HG03354 (cell line): ENCODE measurements around the gene NPTN.
"Not testable (repeated sequence)": the region's sequence is repeated elsewhere in the genome, so short reads cannot be mapped to it uniquely, and the experiment has no call there.

Experiments used
- ATAC-seq: cut with Tn5 transposase; IDR thresholded peaks from one replicate; pipeline ENCODE4 v1.9.1; 2021; ENCODE audit warnings: mild to moderate bottlenecking; ENCODE audit not compliant: unreplicated experiment, poor library complexity, severe bottlenecking

Gene NPTN

DNA sequence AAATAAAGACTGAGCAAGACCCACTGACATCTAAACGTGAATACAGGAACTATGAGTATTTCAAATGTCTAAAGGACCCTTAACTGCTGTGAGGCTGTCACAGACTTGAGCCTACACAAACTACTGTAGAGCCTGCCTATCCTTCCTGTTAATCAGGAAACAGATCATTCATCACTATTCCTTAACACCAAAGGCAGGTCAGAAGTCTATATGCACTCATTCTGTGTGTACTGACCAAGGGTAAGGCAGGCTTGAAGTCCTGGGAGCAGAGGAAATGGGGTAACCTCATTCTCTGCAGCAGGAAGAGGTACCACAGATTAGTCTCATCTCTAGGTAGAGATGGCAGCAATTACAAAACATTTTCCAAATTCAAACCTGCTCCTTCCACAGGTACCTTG, 30.7 kb downstream of the NPTN start:
- no peak for ATAC-seq

DNA sequence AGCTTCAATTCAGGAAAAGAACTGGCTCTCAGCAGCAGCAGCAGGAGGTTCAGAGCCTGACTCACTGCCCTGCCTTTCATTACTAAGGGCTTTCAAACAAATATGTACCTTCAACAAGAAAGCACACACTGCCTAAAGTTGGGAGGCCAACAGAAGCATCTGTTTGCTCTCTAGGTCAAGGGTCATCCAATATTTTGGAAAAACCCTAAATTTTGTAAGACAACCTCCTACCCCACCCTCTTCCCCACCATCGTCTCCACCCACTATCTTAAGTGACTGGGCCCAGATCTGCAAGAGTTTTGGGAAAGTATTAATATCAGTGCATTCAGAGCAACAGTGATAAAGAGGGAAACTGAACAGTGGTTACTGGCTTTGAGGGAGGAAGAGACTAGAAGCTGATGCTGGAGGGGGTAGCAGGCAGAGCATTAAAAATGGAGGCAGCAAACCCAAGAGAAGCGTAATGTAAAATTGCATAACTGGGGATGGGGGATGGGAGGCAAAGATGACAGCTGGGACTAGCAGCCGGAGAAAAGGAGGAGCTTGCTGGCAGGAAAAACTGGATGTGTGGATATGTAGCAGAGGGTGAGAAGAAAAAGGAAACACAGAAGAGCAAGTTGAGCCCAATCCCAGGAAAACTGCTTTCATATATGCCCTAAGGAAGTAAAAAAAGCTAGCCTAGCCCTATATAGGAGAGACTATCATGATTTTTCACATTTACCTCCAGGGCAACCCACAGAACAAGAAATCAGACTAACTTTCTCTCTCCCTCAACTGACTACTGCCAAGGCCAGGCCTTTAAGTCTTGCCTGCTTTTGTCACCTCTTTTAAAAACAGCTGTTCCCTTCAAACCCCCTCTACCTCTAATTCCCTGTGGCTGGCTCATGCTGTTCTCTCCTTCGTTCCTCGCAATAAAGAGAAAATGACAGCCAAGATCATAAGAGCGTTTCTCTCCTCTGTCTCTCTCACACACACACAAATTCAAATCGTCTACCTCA, 31.4 kb downstream of the NPTN start:
- no peak for ATAC-seq

DNA sequence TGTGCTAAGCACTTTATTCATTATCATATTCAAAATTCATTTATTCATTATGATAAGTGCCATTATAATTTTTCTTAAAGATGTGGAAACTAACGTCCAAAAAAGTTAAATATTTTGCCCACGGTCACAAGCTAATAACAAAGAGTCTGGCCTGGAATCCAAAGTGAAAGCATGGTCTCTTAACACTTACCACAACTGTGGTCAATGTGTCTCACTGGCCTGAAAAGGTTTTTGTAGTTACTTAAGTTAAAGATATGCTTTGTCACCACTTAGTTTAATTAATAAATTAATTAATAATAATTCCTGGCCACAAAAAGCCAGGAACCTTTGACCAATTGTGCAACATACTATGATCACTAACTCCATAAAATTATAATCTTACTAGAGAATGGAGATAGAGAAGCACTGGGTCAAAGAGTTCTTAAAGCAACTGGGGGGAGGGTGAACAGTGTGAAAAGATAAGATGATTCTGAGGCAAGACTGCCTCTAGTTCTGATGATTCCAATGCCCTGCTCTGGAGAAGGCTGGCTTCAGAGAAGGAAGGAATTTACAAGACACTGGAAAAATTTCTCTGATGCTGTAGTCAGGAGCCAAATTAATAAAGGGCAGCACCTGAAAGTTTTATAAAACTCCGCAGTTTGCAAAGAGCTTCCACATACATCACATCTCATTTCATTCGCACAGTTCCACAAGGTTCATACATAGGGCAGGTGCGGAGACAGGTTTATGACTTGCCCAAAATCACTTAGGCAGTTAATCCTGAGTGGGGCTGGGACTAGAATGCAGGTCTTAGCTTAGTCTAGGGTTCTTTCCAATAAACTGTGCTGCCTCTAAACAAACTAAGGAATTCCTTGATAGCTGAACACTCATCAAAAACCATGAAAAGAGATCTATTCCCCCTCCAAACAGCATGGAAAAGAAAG, 32.5 kb downstream of the NPTN start:
- ATAC-seq = no peak

DNA sequence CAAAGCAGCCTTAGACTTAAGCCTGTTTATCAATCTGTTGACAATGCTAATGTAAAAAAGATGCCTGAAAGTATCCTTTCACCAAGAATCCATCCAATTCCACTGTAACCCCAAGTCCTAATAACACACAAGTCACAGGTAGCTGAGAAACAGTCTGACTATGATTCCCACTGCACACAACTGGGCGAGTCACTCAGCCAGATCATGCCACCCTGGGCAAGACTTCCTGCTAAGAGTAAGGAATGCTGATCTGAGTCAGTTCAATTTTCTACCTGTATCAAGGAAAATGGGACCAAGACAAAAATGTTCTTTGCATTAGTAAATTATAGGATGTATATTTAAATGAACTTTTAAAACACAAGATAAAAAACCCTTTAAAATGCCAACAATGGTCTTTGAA, 33.3 kb downstream of the NPTN start:
- no peak for ATAC-seq

- ATAC-seq = no peak
These were observed 34.5 kb downstream of the NPTN start for GRCh38 chr15:73598530-73599160.

DNA sequence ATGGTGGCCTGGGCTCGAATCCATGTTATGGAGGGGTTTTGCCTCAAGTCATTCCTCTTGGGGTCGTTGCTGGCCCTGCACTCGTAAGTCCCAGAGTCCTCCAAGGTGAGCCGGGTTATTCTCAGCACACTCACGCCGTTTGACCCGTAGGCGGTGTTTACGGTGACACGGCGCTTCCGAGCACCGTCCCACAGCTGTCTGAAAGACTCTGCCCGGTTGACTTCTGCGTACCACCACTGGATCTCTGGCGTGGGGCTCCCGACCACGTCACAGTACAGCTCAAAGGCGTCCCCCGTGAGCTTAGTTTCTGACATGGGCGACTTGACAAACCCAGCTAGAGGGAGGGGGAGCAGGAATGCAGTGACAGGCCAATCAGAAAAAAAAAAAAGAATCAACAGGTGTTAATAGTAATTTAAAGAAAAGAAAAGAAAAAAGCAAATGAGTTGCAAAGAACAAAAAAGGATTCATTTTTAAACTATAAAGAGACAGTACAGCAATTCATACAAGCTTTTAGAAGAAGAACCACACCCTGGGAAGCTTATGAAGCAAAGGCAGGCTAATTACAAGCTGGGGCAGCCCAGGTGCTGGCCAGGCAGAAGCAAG, 36.1 kb downstream of the NPTN start:
- ATAC-seq = no peak

- no peak for ATAC-seq
These were observed 37.0 kb downstream of the NPTN start for GRCh38 chr15:73596174-73596573.

DNA sequence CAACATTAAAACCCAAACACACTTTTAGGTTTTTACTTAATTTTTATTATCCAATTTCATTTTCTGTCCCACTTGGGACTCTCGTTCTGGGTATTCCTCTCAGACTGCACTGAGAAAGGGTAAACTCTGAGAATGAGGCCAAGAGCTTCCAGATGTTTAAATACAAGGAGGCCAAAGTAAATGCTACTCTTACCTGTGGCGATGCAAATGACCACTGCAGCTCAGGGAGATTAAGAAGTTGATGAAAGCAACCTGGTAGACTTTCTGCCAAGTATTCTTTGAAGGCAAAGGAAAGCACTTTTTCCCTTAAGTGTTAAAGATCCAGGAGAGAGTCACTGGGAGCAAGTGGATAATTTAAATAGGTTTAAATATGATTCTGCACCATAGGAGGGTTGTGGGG, 39.1 kb downstream of the NPTN start:
- ATAC-seq = no peak

GRCh38 chr15:73593304-73594074, 39.7 kb downstream of the NPTN start:
- no peak for ATAC-seq

- ATAC-seq = no peak
These were observed 42.9 kb downstream of the NPTN start for GRCh38 chr15:73590263-73590662.

DNA sequence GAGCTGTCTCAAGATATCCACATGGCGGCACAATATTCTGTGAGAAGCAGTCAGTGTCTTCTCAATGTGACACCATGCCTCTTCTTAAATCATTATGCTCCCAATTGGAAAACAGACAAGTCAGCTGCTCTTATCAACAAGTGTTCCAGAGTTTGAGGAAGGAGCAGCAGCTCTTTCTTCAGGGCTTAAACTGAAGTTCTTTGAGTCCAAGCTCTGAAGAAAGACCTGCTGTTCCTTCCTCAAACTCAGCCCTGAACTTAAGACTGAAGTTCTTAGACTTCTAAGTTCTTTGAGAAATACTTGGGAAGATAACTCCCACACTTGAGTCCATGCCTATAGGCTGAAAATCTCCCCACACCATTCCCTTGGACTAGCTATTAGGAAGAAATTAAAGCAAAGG, 43.4 kb downstream of the NPTN start:
- ATAC-seq = no peak

DNA sequence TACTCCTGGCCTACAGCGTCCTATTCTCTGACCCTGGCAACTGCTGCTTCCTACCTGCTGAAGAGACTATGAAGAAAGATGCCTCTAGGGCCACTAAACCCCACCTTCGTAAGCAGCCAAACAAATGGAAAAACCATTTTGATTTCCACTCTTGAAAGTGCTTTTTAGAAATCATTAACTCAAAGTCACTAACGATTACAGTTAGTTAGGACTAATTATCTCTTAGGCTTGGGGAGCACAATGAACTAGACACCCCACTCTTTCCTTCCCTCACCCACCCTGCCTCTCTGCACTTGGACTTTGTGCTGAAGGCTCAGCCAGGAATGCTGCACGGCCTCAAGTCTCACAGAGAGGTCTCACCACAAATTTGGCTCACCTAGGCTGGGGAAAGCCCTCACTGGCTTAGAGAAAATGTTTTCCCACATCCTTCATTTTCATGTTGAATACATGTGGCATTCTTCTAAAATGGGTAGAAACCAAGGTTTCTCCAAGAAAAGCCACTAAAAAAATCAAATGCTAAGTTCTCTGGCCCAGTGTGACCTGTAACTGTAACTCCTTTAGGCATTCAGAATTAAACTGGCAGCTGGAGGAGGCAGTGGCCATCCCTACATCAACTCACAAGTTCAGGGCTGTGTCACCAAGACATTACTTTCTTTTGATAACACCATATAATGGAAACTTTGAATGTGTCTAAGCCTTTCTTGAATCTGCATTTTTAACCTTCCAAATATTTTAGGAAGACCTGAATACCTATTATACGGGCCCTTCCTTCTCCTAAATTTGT, 47.1 kb downstream of the NPTN start:
- no peak for ATAC-seq

GRCh38 chr15:73584699-73585420, 48.3 kb downstream of the NPTN start:
- no peak for ATAC-seq

DNA sequence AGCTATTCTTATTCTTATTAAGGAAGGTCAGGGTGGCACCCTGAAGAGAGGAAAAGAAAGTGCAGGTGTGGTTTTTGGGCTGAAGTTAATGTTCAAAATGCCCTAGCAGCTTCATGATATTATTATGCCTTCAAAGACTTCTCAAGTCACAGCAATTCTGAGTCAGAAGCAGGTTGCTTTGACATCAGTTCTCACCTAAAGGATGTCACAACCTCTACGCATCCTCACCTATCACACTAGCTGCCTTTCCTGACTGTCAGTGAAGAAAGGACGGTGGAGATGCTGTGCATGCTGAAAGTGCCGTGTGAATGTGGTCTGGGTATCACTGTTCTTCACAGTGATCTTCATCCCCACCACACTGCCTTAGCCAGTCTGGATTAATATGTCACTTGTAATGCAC, 49.6 kb downstream of the NPTN start:
- no peak for ATAC-seq

DNA sequence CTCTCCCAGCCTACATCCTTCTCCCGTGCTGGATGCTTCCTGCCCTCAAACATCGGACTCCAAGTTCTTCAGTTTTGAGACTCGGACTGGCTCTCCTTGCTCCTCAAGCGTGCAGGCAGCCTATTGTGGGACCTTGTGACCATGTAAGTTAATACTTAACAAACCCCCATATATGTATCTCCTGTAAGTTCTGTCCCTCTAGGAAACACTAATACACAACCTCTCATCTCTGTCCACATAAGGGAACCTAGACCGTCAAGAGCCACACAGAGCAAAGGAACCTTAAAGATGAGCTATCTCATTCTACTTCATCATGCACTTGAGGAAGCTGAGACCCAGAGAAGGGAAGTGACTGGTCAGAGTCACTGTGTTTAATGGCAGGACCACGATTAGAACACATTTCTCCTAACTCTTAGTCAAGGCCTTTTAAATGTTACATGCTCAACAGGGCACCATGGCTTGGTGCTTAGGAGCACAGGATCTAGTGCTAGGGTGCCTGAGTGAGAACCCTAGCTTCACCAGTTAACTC, 50.3 kb downstream of the NPTN start:
- no peak for ATAC-seq

DNA sequence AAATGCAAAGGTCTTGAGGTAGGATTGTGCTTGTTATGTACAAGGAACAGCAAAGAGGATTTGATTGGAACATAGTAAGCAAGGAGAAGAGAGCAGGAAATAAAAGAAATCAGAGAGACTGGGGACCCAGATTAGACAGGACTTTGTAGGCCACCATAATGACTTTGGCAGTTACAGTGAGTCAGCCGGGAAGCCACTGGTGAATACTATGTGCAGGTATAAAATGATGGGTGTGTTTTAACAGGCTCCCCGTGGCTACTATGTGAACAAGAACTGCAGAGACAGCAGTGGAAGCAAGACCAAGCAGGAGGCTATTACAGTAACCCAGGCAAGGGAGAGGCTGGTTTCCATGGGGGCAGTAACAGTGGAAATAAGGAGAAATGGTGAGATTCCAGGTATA, 55.2 kb downstream of the NPTN start:
- no peak for ATAC-seq

- ATAC-seq = not testable (repeated sequence)
These were observed 55.6 kb downstream of the NPTN start for GRCh38 chr15:73577593-73577992.
